CD4-positive, alpha-beta T cell treated with Interleukin-21 for 1 hour (primary cell): Measurements from ENCODE around the gene ING1.
"Not testable (repeated sequence)": the region's sequence is repeated elsewhere in the genome, so short reads cannot be mapped to it uniquely, and the experiment has no call there.

Source experiments
- DNase-seq: peaks from one replicate; pipeline ENCODE4 v3.0.0-alpha.2; 2020

ING1 gene

DNA sequence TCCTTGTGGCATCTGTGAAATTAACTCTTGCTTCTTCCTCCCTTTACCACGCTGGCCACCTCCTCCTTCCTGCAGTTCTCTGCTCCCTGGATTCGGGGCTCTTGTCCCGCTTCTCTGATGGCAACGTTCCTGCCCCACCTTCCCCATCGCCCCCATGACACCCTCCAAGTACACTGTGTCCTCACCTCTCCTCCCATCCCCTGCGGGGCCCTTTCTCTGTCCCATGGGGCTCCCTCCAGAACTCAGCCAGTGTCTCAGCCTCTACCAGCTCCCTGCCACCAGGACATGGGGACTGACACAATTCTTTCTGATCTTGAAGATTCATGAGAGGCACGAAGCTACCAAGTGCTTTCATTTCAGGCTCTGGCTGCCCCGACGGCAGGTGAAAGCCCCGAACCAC lies 16.7 kb upstream of the ING1 start:
- DNase-seq = no peak

DNA sequence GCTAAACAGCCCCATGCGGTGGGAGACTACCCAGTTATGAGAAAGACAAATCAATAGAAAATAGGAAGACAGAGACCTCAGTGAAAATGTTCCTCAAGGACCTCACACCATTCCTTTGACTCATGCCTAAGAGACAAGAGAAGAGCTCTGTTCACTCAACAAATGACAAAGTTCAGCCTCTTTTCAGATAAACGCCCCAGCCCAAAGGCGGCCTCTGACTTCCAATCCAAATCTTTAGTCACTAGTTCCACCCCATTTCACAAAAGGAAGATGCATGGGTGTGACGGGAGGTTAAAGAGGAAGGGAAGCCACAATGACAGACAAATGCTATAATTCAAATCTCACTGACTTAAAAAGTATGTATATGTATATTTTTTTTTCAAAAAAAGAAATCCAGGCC lies 15.7 kb upstream of the ING1 start:
- DNase-seq = no peak

DNA sequence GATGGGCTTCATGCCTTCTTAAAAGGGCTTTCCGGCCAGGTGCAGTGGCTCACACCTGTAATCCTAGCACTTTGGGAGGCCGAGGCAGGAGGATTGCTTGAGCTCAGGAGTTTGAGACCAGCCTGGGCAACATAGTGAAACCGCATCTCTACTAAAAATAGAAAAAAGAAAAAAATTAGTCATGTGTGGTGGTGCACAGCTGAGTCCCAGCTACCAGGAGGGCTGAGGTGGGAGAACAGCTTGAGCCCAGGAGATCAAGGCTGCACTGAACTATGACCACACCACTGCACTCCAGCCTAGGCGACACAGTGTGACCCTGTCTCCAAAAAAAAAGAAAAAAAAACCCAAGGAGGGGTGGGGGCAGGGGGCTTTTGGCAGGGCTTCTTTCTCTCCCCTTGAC lies 14.8 kb upstream of the ING1 start:
- no peak for DNase-seq

DNA sequence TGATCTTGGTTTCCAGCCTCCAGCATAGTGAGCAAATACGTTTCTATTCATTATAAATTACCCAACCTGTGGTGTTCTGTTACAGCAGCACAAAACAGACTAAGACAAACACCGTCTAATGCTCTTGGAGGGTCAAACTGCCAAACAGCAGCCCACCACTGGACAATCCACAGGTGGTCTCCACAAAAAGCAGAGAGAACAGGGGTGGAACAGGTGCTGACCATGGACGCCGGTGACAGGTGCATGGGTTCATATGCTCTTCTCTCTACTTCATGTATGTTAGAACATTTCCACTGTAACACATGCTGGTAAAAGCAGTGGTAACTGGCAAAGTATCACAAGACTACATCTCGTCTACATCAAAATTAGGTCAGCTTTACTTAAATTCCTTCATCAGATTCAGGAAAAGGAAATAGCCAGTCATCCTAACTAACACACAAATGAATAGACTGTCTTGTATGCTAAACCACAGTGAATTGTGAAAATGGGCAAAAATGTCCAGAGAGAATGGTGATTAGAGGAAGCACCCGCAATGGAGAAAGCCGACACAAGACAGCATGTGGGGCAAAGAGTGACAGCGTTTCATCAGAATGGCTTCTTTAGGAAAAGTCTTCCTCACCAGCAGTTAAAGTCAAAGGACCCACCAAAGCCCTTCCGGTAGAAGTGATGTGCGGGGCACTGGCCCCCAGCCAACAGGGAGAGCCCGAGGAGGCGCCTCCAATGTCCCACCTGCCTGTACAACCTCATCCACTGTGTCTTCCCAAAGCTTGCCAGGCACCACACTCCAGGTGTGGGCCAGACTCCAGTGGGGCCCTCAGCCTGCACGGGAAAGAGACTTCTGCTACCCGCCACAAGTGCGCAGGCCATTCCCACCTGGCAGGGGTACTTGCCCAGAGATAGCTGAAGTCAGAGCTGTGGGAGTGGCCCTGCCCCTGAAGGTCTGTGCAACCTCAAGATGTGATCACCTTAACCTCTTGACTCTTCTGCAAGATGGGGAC lies 14.1 kb upstream of the ING1 start:
- no peak for DNase-seq

DNA sequence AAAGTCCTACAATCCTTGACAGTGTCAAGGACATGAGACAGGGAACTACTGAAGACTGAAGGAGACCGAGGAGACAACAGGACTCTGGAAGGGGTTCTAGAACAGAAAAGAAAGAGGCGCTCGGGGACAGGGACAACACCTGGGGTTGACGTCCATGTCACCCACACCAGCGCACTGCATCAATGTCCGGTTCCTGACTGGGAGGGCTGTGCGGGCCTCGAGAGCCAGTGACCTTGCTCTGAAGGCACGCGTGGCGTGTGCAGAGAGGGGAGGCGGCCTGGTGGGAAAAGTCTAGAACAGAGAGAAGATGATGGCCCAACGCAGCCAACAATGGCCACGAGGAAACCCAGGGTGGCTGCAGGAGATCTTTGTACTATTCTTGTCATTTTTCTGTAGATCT lies 13.3 kb upstream of the ING1 start:
- DNase-seq = no peak

DNA sequence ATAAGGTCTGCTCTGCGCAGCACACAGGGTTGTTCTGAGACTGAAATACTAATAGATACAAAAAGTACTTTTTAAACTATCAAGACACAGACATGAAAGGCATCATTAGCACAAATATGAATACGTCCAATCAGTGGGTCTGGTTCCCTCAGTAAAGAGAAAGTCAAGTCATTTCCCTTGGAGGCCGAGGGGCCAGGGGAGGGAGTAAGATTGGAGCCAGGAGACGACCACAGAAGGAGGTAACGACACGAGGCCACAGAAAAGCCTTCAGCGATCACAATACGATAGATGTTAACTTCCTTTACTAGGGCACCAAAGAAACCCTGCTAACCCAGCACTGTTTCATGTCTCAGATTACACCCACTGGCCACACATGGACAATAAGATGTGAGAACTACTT lies 12.9 kb upstream of the ING1 start:
- no peak for DNase-seq

DNA sequence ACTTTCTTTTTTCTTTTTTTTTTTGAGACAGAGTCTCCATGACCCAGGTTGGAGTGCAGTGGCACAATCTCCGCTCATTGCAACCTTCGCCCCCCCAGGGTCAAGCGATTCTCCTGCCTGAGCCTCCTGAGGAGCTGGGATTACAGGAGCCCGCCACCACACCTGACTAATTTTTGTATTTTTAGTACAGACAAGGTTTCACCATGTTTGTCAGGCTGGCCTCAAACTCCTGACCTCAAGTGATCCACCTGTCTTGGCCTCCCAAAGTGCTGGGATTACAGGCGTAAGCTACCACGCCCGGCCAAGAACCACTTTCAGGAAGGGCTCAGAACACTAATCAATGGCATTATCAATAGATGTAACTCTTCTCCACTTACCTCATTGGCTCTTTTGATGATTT lies 12.4 kb upstream of the ING1 start:
- not testable (repeated sequence) for DNase-seq

DNA sequence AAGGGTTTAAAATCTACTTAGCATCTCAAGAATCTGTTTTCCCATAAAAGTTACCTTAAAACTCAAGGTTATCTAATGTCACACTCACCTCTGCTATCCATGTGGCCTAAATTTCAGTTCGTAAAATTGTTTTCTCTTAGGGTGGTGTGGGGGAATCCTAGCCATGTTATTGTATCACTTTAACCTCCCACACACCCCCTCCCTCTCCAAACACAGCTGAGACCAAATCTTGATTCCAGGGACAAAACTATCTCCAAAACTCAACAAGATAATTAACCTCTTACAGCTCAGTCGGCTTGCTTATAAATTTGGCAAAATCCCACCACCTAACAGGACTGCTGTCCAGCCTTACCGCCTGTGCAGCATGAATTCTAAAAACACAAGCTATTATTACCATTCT lies 11.4 kb upstream of the ING1 start:
- DNase-seq = no peak

DNA sequence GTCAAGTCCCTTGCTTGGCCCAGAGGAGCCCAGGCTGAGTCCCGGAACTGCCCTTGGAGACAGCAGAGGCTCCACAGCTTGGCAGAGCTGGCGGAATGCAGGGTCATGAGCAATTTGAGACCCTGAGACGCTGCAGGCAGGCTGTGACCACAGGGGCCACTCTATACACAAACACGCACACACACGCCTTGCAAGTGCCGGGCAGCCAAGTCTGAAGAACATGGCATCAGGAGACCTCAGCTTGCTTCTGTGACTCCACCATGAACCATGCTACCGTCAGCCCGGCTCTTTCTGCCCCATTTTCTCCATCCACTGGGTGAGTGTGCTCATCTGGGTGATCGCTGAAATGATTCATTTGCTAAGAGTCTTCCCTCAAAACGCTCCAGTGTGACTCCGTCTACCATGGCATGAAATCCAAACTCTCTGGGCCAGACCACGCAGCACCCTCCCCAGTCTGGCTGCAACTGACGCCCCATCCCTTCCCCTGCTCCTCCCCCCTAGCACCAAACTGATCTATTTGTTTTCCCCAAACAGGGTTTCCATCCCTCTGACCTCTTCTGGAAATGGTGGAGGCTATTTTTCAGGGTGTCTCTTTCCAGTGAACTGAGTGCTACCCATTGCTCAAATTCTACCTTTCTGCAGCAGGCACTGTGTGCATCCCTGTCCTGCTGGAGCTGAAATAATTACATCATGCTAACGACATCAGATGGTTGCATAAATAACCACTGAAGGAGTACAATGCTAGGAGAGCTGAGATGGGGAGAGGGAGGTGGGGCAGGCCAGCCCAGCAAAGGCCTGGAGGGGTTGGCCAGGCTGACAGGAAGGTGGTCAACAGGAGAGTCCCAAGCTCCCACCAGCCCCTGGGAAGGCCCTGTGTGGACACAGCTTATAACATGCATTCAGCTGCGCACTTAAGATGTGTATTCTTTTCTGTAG lies 10.6 kb upstream of the ING1 start:
- DNase-seq = no peak

DNA sequence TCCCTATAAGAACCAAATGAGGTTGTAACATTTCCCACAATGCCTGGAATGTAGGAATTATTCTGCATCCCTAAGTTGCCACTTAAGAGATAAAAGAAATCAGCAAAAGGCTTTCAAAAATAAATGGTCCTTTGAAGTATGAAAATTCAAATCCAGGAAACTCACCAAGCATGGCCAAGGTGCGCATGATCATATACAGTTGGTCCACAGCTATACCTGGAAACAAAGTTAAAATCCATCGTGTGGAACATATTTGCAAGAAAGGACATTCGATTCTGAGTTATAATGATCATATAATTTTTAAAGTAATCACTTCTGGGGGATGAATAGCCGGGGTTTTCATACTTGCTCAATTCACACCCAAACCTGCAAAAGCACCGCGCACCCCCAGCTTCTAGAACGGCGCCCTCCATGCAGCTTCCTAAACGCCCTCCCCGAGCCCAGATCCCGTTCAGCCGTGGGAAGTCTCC lies 8.1 kb upstream of the ING1 start:
- no peak for DNase-seq

DNA sequence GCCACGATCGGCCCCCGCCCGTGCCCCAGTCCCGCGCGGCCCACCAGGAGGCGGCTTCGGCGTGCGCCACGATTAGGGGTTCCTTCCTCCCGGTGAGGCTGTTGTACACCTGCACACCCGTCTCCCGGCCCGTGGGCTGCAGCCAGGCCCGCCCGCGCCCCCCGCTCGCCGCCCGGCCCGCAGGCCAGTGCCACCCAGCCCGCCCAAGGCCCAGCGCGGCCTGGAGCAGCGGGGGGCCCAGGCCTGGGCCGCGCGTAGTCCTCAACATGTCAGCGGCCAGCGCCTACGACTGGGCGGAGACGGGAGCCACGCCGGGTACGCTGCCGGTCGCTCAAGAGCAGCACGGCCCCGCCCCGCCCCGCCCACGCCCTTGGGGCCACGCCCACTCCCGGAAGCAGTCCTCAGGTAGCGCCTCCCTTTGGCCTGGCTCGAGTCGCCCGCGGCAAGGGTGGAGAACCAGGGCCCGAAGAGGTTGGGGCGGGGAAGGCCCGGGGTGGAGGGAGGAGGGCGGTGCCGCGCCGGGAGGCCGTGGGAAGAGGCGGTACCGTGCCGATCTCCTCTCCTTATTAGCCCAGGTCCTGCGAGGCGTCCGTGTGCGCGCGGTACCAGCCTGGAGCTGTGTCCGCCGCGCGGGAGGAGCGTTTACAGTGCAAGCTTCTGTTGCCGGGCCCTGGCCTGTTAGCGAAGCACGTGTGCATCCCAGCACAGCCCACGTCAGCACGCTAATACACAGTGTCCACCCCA lies 7.5 kb upstream of the ING1 start, which contains the start of gene CARS2:
Gene CARS2, minus strand, starts transcription at position 291 of the 744 bp plus-strand sequence. Its CDS starts 23 bp downstream, at position 268.
- peak; percentile 96 for DNase-seq

DNA sequence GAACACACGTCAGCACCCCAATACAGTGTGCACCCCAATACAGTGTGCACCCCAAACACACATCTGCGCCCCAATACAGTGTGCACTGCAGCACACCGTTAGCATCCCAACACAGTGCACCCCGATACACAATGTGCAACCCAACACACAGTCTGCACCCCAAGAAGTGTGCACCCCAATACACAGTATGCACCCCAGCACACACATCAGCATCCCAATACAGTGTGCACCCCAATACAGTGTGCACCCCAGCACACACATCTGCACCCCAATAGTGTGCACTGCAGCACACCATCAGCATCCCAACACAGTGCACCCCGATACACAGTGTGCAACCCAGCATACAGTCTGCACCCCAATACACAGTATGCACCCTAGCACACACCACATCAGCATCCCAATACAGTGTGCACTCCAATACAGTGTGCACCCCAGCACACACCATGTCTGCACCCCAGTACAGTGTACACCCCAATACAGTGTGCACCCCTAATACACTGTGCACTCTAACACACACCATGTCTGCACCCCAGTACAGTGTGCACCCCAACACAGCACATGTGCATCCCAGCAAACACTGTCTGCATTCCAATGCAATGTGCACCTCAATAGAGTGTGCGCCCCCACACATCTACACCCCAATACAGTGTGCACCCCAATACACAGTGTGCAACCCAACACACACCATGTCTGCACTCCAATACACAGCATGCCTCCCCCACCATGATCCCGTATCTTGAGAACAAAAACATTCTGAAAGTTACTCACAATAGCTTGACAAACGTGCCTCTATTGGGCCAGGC lies 6.7 kb upstream of the ING1 start:
- no peak for DNase-seq

DNA sequence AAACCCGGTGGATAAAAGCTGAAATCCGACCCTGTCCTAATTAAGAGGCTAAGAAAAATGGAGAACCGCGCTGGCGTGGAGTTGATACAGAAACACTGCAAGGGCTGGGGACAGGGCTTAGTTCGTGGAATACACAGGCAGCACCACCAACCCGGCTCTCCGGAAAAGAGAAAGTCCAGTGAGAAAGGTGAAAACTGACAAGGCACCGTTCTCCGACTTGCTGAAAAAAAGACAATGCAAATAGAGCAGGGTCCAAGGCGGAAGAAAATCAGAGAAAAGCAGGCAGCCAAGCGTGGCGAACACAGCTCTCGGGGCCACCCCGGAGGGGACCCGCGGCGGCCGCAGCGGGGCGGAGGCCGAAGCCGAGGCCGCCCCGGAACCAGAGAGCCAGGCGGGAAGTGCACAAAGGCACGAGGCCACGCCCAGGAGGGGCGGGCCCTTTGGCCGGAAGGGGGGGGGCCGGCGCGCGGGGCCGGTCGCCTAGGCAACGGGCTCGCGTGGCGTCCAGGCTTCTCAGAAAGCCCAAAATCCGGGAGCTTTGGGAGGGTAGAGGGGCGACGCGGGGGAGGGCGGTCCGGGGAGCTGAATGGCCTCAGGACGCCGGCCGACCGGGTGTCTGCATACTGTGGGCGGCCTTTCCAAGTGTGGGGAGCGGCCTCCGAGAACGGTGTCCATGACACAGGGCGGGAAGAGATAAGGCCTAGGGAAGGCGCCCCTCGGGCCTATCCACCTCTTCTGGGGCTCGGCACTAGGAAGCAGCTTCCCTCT lies 1.2 kb upstream of the ING1 start:
- peak; percentile 87 for DNase-seq

DNA sequence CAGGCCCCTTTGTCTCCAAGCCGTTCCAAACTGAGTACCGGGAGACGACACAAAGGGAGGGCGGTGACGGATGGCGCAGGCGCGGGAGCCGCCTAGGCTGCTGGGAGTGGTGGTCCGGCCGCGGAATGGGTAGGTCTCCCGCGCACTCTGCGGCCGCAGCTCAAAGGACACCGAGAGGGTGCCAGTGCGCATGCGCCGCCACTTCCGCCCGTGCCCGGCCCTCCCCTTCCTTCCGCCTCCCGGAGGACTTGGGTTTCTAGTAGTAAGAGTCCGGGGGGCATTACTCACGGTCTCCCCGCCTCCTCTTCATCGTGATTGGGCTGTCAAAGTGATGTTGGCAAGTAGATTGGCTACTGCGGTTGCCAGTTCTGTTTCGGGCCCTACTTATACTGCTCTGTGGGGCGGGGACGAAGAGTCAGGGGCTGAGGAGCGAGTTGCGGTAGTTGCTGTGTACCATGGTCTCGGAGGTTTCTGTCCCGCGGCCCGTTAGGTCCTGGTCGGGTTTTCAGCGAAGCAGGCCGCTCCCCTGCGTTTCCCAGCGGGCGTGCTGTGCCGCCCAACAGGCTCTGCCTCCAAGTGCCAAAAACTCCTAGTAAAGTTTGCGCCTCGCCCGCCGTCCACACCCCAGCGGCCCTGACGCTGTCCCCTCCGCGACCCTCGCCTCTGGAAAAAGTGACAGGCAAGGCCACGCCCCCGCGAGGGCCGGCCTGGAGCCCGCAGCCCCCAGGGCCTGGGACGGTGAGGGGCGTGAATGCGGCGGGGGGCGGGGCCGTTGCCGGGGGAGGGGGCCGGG lies 455 bp upstream of the ING1 start:
- peak; percentile 100 for DNase-seq

DNA sequence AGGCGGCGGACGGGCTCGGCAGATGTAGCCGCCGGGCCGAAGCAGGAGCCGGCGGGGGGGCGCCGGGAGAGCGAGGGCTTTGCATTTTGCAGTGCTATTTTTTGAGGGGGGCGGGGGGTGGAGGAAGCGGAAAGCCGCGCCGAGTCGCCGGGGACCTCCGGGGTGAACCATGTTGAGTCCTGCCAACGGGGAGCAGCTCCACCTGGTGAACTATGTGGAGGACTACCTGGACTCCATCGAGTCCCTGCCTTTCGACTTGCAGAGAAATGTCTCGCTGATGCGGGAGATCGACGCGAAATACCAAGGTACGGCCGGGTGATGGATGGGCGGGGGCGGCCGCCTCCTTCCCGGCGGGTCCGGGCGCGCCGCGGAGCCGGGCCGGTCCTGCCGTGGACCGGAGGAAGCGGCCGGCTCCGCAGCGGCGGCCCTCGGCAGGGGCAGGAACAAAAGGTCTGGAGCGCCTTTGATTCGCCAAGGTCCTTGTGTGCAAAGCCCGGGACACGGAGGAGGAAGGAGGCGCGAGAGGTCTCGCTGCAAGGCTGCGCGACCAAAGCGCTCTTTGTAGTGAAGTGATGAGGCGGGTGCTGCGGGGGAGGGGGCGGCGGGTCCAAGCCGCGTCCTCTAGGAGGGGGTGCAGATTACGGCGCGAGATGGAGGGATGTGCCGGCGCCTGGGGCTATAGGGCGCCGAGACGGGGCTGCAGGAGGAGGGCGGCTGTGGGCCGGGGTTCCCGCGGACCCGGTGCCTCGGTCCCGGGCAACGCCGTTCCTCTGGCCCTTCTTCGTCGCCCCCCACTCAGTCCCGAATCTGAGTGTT lies 689 bp downstream of the ING1 start:
- peak; percentile 82 for DNase-seq

DNA sequence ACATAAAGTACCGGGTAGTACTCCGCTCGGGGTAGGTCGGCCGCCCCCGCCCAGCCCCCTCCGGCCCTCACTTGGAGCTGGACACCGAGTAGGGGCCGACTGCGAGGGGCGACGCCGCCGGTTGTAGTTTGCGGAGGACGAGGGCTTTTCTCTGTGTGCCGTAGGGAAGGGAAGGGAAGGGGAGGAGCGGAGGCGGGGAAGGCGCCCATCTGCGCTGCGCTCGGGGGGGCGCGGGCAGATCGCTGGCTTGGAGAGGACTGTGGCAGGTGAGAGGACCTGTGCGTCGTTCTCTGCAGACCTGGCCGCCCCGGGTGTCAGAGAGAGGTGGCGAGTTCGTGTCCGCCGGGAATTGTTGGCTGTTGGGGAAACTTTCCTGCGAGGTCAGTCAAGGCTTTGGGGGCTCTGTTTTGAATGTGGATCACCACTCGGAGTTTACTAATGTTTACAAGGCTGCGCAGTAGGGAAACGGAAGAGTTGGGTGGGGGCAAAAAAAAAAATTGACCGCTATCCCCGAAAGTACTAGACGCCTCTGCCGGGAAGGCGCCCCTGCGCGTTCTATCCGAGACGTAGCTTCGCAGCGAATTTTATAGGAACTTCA lies 1.4 kb downstream of the ING1 start:
- DNase-seq = no peak

DNA sequence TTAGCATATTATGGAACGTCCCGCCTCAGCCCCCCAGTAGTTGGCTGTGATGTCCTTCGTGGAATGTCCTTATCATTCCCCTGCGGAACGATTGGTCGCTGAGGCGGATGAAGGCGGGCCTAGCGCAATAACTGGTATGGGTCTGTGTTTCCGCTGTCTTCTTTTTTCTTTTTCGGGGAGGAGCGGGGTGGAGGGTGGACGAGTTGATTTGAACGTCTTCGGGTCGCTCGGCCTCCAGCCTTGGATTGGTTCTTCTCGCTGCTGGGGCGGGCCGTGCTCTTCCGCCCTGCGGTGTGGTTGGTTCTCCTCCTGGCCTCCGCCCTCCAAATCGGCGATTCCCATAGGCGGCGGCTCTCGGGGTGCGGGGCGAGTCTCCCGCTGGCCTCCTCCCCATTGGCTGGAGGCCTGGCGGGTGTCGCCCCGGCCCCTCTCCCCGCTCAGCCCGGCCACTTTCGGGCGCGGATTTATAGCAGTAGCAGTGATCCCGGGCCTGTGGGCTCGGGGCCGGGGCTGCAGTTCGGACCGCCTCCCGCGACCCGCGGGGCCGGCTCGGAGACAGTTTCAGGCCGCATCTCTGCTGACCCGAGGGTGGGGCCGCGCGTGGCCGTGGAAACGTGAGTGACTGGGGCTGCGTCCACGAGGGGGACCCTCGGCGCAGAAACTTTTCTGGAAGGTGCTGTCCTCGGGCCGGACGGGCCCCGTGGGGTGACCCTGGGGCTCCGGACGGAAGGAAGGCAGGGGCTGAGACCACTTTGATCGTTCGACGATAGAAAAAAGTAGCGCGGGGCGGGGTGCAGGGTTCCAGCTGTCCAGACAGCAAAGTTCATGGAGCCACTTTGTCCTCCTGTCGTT lies 2.1 kb downstream of the ING1 start:
- peak; percentile 99 for DNase-seq

DNA sequence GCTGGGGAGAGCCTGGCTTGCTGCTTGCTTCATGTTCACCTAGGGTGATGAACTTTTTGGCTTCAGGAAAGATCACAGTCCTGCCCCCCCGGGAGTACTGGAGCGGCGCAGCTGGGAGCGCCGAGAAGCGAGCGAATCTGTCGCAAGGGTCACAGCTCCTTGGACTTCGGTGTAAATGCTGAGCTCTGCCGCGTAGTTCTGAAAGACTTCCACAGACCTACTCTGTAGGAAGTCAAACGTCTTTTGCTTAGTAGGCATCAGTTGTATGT lies 2.7 kb downstream of the ING1 start:
- no peak for DNase-seq
